Measurements from ENCODE around the gene FCER1G. TPM values are rescaled to one million over a fixed set of nuclear protein-coding genes. Genes with fewer than 3 reads are reported as not detected.

FCER1G gene
- total and polyA plus RNA-seq, 9 donors, result 7.1 to 270 (median 28.9) TPM

GRCh38 chr1:161198194-161198896, 16.8 kb upstream of the FCER1G start:
- intact Hi-C loops (cut with DNase I), result loop anchor here in 2 of 4 donors (10.0 kb wide), 1 partner anchor 186 kb away; no protein-coding TSS in a partner anchor

GRCh38 chr1:161198897-161199431, 16.1 kb upstream of the FCER1G start, which contains the start of gene ADAMTS4:
Gene ADAMTS4 (minus strand): TSS chr1:161199054. CDS start chr1:161198627, 427 bp downstream.
- no peaks in the 10 kb centered on the region for H3K36me3 ChIP-seq
- H3K9me3 ChIP-seq, result no peaks in the 10 kb centered on the region
- TF ChIP-seq POLR2A (IDR thresholded peaks at IDR 0.05) (peak; percentile 97), EP300 (IDR thresholded peaks at IDR 0.05) (no peak), CTCF (IDR thresholded peaks at IDR 0.05) (peak in 1 of 3 donors; percentile 9)
- H3K4me1 ChIP-seq (ENCODE audit: insufficient read depth), result peaks cover 44% of the 10 kb centered on the region
- intact Hi-C loops (cut with DNase I), result loop anchor here in 2 of 4 donors (10.0 kb wide), 1 partner anchor 186 kb away; no protein-coding TSS in a partner anchor
- WGBS, 3 donors, result 15 to 19% (median 17%) methylated on average over 11 of the region's 11 CpGs
- no peaks in the 10 kb centered on the region for H3K27me3 ChIP-seq
- DNase-seq, result peak; percentile 82 to 95 (median 85)
- H3K4me3 ChIP-seq, result peak within 1 kb of the TSS; percentile 44
- peak within 1 kb of the TSS; percentile 96 for H3K27ac ChIP-seq

More at GRCh38 chr1:161198194-161198896, 16.8 kb upstream of the FCER1G start:
- H3K27ac ChIP-seq, result peak overlapping the region; percentile 84 to 96
- peak overlapping the region; percentile 44 for H3K4me3 ChIP-seq
- peak; percentile 50 to 78 (median 76) for DNase-seq
- 5 to 13% (median 6%) methylated on average over 20 of the region's 20 CpGs for WGBS, 3 donors
- no peaks in the 10 kb centered on the region for H3K9me3 ChIP-seq
- no peaks in the 10 kb centered on the region for H3K27me3 ChIP-seq
- H3K4me1 ChIP-seq (ENCODE audit: insufficient read depth), result peaks cover 41% of the 10 kb centered on the region
- TF ChIP-seq CTCF (IDR thresholded peaks at IDR 0.05) (no peak), EP300 (IDR thresholded peaks at IDR 0.05) (no peak), POLR2A (IDR thresholded peaks at IDR 0.05) (no peak)
- H3K36me3 ChIP-seq, result no peaks in the 10 kb centered on the region

DNA sequence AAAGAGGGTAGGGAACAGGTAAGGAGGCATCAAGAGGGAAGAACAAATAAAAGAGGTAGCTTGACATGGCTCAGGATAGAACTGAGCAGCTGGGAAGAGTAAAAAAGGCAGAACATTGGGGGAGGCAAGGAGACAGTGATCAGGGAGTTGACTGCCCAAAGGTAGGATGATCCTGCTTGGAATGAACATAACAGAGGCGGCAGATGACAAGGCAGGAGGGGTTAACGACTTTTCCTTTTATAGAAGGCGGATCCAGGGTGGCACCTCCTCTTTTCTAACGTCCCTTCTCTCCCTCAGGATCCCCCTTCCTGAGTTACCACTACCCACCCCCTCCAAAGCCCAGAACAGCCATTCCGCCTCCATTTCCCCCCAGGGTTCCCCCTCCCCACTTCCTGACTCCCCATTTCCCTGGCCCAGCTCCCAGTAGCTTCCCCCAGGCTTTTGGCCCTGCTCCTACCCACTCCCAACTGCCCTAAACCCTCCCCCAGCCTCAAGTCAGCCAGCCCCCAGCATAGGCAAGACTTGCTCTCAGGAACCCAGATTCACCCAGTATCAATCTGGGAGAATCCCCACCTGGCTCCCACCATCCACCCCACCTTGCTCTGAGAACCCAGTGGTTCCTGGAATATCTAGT, 15.5 kb upstream of the FCER1G start:
- Histone ChIP-seq H3K36me3 (no peaks in the 10 kb centered on the region), H3K4me1 (ENCODE audit: insufficient read depth) (peaks cover 44% of the 10 kb centered on the region), H3K4me3 (no peak overlapping the region), H3K27me3 (no peaks in the 10 kb centered on the region), H3K9me3 (no peaks in the 10 kb centered on the region), H3K27ac (peak overlapping the region; percentile 96)
- TF ChIP-seq CTCF (IDR thresholded peaks at IDR 0.05) (no peak), POLR2A (IDR thresholded peaks at IDR 0.05) (no peak), EP300 (IDR thresholded peaks at IDR 0.05) (no peak)
- 36 to 50% (median 36%) methylated on average over 5 of the region's 5 CpGs for WGBS, 3 donors
- DNase-seq, result peak in 3 of 5 donors; percentile 56 to 61 (median 60)
- intact Hi-C loops (cut with DNase I), result loop anchor here in 2 of 4 donors (10.0 kb wide), 1 partner anchor 185 kb away; no protein-coding TSS in a partner anchor

DNA sequence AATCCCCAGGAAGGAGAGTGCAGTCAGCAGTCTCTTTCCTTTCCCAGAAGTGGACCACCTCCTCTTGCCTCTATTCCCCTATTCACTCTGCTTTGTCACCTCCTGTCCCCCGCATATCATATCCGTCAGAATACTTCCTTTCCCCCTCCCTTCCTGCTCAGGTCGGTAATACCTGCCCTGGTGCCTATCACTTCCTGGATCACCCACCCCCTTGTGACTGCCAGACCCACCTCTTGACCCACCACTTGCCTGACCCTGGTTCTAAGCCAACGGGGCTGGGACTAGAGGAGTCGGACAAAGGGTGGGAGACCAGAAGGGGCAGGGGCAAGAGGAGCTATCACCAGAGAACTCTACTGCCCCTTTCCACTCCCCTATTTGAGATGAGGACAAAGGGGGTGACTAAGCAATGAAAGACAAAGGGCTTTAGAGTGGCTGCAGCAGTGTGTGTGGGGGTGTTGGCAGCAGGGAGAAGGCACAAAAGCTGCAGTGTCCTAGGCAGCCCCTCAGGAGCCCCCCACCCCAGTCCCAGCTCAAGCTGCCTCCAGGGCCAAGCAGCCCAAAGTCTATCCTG, 14.6 kb upstream of the FCER1G start:
- peak in 3 of 5 donors; percentile 60 to 61 (median 60) for DNase-seq
- H3K27ac ChIP-seq, result peak overlapping the region; percentile 96
- intact Hi-C loops (cut with DNase I), result no loop called here
- no peaks in the 10 kb centered on the region for H3K27me3 ChIP-seq
- H3K9me3 ChIP-seq, result no peaks in the 10 kb centered on the region
- TF ChIP-seq CTCF (IDR thresholded peaks at IDR 0.05), result no peak
- TF ChIP-seq POLR2A (IDR thresholded peaks at IDR 0.05), result no peak
- no peak for TF ChIP-seq EP300 (IDR thresholded peaks at IDR 0.05)
- H3K4me1 ChIP-seq (ENCODE audit: insufficient read depth), result peaks cover 44% of the 10 kb centered on the region
- WGBS, 3 donors, result 56 to 64% (median 61%) methylated on average over 5 of the region's 5 CpGs
- no peaks in the 10 kb centered on the region for H3K36me3 ChIP-seq
- no peak overlapping the region for H3K4me3 ChIP-seq
